Lung (tissue), 12 donors: ENCODE data around the gene PARD3. TPM values are rescaled to one million over a fixed set of nuclear protein-coding genes. Genes with fewer than 3 reads are reported as not detected.
A peak's percentile ranks its signal among the peaks of the same experiment; 100 is the strongest.

ENCODE experiments used
- ATAC-seq: fragments of 200-7000 bp; cut with Tn5 transposase; one replicate; pipeline ENCODE4 v1.9.1; 2020; ENCODE audit warnings: moderate number of reproducible peaks; ENCODE audit not compliant: insufficient read depth, low FRiP score
- DNase-seq, 3 donors: peaks; one replicate each; pipeline ENCODE4 v3.0.0-alpha.2; 2013 to 2017
- H3K27ac ChIP-seq, 2 donors: one replicate each; pipeline ENCODE4 v1.5.1; 2013; ENCODE audit warnings: mild to moderate bottlenecking in 2 of 2, moderate library complexity in 2 of 2, control low read depth in 1 of 2, inconsistent platforms in 1 of 2, low read depth in 1 of 2, low read length in 1 of 2
- H3K27me3 ChIP-seq, 3 donors: one replicate each; pipeline ENCODE4 v1.5.1; 2013; ENCODE audit warnings: low read length in 2 of 3; ENCODE audit not compliant: control insufficient read depth in 3 of 3, insufficient read depth in 3 of 3
- H3K36me3 ChIP-seq, 4 donors: one replicate each; pipeline ENCODE4 v1.5.1; 2013; ENCODE audit warnings: low read length in 4 of 4, mild to moderate bottlenecking in 1 of 4, moderate library complexity in 1 of 4; ENCODE audit not compliant: control insufficient read depth in 4 of 4, insufficient read depth in 4 of 4
- H3K4me1 ChIP-seq, 5 donors: one replicate each; pipeline ENCODE4 v1.5.1; 2013; ENCODE audit warnings: low read length in 5 of 5, mild to moderate bottlenecking in 2 of 5, moderate library complexity in 1 of 5; ENCODE audit not compliant: control insufficient read depth in 5 of 5, insufficient read depth in 5 of 5
- H3K4me3 ChIP-seq: one replicate; pipeline ENCODE4 v1.5.1; 2013; ENCODE audit warnings: mild to moderate bottlenecking, control low read depth, moderate library complexity
- H3K9ac ChIP-seq, 2 donors: one replicate each; pipeline ENCODE4 v1.5.1; 2013; ENCODE audit warnings: low read length in 2 of 2, control low read depth in 1 of 2; ENCODE audit not compliant: insufficient read depth in 1 of 2
- H3K9me3 ChIP-seq, 4 donors: one replicate each; pipeline ENCODE4 v1.5.1; 2013; ENCODE audit warnings: low read length in 3 of 4, mild to moderate bottlenecking in 1 of 4, moderate library complexity in 1 of 4; ENCODE audit not compliant: control insufficient read depth in 4 of 4, insufficient read depth in 3 of 4
- WGBS, 2 donors: extraction: QIAGEN DNeasy Blood & Tissue Kit; methylation state at CpG; one replicate each; pipeline ENCODE4 v1.1.7; 2013; 5-methylcytosine and 5-hydroxymethylcytosine counted together
- polyA plus RNA-seq, 2 donors: library from polyadenylated mRNA; stranded (reverse); fragments of 200-250 nt; gene quantifications; one replicate each; pipeline ENCODE4 v1.2.1, GENCODE V29; 2013
- total RNA-seq, 2 donors: library from RNA; depleted of rRNA in 1 of 2; stranded (reverse); fragments of >200 nt in 1 of 2; gene quantifications; one replicate each; pipeline ENCODE4 v1.2.1, GENCODE V29; 2014 to 2021
- TF ChIP-seq, protein P1 (sequence below): IDR thresholded peaks from 2 replicates; pipeline ENCODE4 v1.5.1; 2012; ENCODE audit warnings: mild to moderate bottlenecking; ENCODE audit errors: control extremely low read depth, extremely low read depth
- donor health status: control.
- donor health status: control.
- donor health status: Bipolar disorder and iron deficiency.
- donor health status: healthy.
- donor health status: DM: yes; HTN: yes; CAD: no.

Gene PARD3
- total and polyA plus RNA-seq, 4 donors = 10.3 to 69.2 (median 27.6) TPM

DNA sequence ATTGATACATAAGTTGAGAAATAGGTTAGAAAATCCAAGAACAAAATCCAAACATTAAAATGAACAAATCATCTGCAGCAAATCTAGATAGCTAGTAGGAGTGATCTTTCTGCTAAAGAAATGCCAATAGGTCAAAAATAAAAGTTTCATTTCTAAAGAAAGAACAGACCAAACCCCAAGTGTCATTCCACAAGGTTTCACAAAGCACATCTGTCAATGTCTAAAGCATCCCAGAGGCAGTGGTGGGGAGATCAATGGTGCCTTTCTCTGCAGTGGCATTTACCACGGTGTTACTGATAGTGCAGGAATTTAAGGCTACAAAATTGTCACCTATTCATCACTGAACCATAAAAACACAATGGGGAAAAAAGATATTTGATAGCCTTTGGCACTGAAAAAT is 147.9 kb downstream of the PARD3 start:
- no peaks in the 10 kb centered on the region for H3K27me3 ChIP-seq
- 77 to 81% methylated on average over 1 of the region's 1 CpG for WGBS, 2 donors
- H3K9me3 ChIP-seq = no peaks in the 10 kb centered on the region
- H3K4me3 ChIP-seq = no peak overlapping the region
- ATAC-seq (no peak), DNase-seq (no peak)
- H3K36me3 ChIP-seq = no peaks in the 10 kb centered on the region
- TF ChIP-seq, protein P1, sequence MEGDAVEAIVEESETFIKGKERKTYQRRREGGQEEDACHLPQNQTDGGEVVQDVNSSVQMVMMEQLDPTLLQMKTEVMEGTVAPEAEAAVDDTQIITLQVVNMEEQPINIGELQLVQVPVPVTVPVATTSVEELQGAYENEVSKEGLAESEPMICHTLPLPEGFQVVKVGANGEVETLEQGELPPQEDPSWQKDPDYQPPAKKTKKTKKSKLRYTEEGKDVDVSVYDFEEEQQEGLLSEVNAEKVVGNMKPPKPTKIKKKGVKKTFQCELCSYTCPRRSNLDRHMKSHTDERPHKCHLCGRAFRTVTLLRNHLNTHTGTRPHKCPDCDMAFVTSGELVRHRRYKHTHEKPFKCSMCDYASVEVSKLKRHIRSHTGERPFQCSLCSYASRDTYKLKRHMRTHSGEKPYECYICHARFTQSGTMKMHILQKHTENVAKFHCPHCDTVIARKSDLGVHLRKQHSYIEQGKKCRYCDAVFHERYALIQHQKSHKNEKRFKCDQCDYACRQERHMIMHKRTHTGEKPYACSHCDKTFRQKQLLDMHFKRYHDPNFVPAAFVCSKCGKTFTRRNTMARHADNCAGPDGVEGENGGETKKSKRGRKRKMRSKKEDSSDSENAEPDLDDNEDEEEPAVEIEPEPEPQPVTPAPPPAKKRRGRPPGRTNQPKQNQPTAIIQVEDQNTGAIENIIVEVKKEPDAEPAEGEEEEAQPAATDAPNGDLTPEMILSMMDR = no peak
- H3K9ac ChIP-seq = no peak overlapping the region
- H3K4me1 ChIP-seq = peaks cover 0 to 4% (median 2%) of the 10 kb centered on the region in 5 donors
- no peak overlapping the region for H3K27ac ChIP-seq

DNA sequence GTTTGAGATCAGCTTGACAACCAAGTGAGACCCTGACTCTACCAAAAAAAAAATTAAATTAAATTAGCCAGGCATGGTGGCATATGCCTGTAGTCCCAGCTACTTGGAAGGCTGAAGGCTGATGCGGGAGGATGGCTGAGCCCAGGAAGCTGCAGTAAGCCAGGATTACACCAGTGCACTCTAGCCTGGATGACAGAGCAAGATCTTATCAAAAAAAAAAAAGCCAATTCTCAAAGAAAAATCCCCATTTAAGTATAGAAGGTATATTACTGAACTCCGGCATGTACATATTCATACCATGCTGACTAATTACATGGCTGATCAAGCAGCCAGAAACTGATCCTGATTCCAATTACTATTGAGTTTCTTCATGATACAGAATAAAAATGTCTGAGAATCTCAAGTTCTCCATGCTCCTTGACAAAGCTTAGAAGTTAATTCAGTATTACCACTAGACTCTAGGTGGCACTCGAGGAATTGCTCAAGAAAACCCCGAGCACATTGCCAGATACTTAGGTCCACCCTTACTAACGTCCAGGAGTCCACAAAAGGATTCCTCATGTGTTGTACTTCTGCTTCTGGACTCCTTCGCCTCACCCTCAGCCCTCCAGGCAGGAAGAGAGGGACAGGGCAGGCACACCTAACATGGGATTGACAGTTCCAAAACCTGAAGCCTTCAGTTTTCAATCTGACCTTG is 148.9 kb downstream of the PARD3 start:
- Histone ChIP-seq H3K27me3 (no peaks in the 10 kb centered on the region), H3K27ac (no peak overlapping the region), H3K36me3 (no peaks in the 10 kb centered on the region), H3K4me3 (no peak overlapping the region), H3K9ac (no peak overlapping the region), H3K4me1 (peaks cover 0 to 7% (median 2%) of the 10 kb centered on the region in 5 donors), H3K9me3 (no peaks in the 10 kb centered on the region)
- DNase-seq = peak; percentile 62 to 95 (median 90)
- ATAC-seq = peak; percentile 74
- TF ChIP-seq, protein P1 = peak; percentile 53
- 20 to 21% methylated on average over 6 of the region's 6 CpGs for WGBS, 2 donors

DNA sequence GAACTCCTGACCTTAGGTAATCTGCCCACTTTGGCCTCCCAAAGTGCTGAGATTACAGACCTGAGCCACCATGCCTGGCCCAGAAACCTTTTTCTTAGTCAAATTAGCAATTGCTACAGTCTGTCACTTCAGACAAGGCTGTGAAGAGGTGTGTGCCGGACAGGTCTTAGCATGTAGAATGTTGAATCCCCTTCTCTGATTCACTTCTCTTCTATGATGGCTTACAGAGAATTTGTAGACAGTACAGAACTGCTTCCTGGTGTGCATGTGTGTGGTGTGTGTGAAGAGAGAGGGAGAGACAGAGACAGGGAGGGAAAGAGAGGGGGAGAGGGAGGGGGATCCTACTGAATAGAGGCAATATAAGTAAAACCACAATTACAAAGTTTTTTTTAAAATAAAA is 150.4 kb downstream of the PARD3 start:
- 94 to 100% methylated on average over 1 of the region's 1 CpG for whole genome bisulfite sequencing, 2 donors
- Histone ChIP-seq H3K9me3 (no peaks in the 10 kb centered on the region), H3K36me3 (no peaks in the 10 kb centered on the region), H3K4me1 (peaks cover 0 to 7% (median 2%) of the 10 kb centered on the region in 5 donors), H3K4me3 (no peak overlapping the region), H3K27me3 (no peaks in the 10 kb centered on the region), H3K9ac (no peak overlapping the region), H3K27ac (no peak overlapping the region)
- DNase-seq = no peak
- ATAC-seq = no peak
- TF ChIP-seq, protein P1 = no peak
